HG03280 (cell line): ENCODE results near the gene MXRA7.
"Not testable (repeated sequence)": the region's sequence is repeated elsewhere in the genome, so short reads cannot be mapped to it uniquely, and the experiment has no call there.

Experiments used
- ATAC-seq: cut with Tn5 transposase; IDR thresholded peaks from one replicate; pipeline ENCODE4 v1.9.1; 2021; ENCODE audit warnings: mild to moderate bottlenecking, moderate library complexity; ENCODE audit not compliant: unreplicated experiment

The MXRA7 gene

DNA sequence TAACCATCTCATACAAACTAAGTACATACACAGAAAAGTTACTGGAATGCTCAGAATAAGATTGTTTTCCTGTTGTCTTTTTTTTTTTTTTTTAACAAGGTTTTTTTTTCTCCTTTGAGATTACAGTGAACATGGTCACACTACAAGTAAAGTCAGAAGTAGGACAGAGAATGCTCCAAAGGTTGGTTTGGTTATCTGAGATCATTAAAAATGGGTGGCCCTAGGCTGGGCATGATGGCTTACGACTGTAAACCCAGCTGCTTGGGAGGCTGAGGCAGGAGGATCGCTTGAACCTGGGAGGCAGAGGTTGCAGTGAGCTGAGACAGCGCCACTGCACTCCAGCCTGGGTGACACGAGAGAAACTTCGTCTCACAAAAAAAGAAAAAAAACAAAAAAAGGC is 60.3 kb downstream of the MXRA7 start:
- ATAC-seq = no peak

DNA sequence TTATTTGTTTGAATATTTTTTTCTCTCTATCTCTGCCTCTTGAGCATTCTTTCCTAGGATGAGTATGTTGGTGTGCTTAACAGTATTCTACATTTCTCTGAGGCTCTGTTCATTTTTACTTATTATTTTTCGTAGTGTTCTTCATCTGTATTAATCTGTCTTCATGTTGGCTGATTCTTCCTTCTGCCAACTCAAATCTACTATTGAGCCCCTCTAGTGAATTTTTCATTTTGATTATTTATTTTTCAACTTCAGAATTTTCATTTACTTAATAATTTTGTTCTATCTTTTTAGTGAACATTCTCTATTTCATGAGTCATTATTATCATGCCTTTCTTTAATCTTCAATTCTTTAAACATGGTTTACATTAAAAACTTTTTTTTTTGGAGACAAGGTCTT is 64.1 kb downstream of the MXRA7 start:
- no peak for ATAC-seq

DNA sequence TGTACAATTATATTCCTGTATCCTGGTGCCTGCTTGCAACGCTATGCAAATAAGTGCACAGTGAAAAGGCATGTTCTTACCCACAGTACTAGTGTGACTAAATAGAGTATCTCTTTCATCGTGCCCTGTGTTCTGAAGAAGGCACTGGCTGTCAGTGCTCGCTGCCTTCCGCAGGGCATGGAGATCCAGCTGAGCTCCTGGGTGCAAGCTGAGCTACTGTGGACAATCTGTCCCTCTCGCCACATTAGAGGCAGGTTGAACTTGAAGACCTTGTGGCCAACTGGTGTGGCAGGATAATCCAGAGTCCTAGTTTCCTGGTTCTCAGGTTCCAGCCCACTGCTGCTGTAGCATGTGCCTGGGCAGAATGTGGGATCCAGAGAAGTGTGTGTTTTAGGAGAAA is 65.3 kb downstream of the MXRA7 start:
- ATAC-seq = no peak

DNA sequence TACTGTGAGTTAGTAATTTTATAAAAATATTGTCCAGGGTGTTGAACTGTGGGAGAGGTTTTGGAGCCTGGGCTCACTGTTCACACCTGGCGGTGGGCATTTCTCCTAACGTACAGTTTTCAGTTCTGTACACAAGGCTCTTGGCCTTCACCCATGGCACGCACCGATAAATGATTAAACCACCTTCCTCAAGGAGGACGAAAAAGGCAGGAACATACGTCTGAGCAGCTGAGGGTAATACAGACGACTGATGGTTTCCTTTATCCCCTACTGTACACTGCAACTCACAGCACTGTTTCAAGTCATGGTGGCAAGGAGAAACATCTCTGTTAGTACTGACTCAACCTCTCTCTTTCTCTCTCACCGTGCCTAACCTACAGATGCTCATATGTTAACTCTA is 65.8 kb downstream of the MXRA7 start:
- ATAC-seq = no peak

DNA sequence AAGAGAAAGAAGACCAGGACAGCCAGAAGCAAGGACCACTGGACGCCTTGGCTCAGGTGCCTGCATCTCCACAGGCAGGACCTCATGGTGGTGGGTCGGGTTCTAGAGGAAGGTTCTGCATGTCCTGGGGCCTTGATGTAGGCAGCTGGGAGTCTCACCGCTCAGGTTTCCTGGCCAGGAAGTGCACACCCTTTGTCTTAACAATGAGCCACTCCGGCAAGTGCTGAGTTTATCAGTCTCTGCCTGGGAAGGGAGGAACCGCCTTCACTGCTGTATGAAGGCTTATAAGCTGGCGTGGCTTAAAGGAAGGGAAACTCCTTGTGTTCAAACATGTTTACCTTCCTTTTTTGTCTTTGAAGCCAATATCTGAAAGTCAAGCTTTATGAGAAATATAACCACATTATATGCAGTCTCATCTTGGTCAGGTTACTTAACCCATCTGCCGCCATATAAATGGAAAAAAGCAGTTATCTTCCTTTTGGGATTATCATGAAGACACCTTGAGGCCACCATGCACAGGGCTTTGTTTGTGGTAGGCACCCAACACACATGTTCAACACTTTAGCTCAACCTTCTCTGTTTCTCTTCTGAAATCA is 67.1 kb downstream of the MXRA7 start, which contains the start of gene ST6GALNAC1:
Gene ST6GALNAC1, minus strand, starts transcription at position 205 of the 596 bp plus-strand sequence. Its CDS starts 119 bp downstream, at position 86.
- ATAC-seq = no peak

DNA sequence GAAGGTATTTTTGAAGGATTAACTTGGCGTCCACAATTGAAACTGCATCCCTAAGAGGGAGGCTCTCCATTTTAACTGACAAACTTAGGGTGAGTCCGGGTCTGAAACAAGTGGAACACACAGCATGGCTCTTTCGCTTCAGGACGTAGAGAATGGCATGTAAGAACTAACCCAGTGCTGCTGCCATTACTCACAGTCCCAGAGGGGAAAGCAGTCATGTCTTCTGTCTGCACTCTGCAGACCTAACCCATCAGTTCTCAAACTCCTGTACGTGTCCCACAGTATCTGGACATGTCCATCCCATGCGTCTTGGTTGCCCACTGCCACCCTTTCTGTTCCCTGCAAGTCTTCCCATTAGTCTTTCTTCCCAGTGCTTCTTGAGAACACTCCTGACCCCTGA is 67.8 kb downstream of the MXRA7 start:
- ATAC-seq = no peak

DNA sequence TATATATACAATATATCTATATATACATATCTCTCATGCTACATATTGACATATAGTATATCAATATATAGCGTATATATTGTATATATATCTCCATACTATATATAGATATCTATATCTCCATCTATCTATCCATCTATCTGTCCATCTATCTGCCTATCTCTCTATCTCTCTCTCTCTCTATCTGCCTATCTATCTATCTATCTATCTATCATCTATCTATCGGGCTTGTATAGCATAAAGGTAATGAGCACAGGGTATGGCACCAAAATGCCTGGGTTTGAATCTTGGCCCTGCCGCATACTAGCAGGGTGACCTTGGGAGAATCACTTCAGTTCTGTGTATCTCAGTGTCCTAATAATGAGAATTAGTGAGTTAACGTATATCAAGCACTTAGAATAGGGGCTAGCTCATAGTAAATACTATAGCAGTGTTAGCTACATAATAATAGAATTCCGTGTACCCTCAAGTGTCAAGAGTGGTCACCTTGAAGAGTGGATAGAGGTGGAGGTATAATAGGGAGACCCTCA is 68.7 kb downstream of the MXRA7 start:
- ATAC-seq = no peak

DNA sequence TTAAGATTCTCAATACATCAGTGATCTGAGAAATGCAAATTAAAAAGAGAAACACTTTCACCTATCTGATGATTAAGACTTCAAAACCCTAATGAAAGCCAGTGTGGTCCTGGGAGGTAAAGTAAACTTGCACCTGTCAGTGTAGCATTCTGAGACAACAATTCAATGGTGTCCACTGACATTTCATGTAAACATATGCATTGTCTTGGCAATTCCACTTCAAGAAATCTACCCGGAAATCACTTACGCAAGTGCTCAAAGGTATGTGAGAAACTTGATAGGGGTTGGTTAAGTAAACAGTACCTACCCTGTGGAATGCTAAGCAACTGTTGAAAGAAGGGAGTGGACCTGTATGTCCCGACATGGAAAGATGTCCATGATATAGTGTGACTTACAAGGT is 69.3 kb downstream of the MXRA7 start:
- no peak for ATAC-seq

DNA sequence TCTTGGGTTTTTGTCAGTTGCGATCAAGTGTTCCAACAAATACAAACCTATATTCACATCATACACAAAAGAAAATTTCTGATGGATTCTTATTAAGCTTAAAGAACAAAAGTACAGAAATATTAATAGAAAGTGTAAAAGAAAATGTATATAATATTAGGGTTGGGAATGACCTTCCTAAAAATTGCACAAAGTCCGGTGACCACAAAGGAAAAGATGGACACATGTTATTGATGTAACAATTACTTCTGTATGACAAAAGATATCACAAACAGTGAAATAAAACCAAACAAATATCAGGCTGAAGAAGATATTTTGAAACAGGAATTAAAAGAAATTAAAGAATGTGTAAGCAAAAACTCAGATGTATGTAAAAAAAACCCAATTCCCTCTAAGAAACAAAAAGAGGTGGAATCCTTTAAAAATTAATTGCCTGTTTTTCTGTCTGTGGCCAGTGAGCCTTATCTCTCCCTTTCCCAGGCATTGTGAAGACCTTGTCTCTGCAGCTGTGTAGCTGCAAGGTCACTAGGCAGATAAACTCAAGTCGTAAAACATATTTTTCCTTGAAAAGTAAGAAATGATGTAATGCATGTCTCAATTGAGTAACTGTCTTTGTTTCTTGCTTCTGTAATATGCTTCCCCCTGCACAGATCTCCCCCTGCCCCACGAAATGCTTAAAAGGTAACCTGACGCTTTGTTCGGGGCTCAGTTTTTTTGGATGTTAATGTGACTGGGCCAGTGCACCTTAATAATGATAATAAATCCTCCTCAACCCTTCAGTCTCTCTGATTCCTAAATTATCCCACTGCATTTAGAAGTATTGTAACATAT is 70.0 kb downstream of the MXRA7 start:
- no peak for ATAC-seq

DNA sequence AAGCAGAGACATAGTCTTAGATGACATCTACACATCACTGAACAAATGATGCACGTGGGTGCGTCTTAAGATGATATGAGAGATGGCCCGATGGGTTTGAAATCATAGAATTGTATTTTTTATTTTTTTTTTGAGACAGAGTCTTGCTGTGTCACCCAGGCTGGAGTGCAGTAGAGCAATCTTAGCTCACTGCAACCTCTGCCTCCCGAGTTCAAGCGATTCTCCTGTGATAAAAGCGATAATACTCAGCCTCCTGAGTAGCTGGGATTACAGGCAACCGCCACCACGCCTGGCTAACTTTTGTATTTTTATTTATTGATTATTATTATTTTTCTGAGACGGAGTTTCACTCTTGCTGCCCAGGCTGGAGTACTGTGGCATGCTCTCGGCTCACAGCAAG is 72.5 kb downstream of the MXRA7 start:
- no peak for ATAC-seq

DNA sequence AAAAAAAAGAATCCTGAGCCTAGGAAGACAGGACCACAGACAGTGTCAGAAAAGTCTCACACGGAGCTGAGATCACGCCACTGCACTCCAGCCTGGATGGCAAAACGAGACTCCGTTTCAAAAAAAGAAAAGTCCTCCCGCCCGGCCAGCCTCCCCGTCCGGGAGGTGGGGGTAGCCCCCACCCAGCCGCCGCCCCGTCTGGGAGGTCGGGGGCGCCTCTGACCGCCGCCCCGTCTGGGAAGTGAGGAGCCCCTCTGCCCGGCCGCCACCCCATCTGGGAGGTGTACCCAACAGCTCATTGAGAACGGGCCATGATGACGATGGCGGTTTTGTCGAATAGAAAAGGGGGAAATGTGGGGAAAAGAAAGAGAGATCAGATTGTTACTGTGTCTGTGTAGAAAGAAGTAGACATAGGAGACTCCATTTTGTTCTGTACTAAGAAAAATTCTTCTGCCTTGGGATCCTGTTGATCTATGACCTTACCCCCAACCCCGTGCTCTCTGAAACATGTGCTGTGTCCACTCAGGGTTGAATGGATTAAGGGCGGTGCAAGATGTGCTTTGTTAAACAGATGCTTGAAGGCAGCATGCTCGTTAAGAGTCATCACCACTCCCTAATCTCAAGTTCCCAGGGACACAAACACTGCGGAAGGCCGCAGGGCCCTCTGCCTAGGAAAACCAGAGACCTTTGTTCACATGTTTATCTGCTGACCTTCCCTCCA is 74.1 kb downstream of the MXRA7 start:
- ATAC-seq = not testable (repeated sequence)

DNA sequence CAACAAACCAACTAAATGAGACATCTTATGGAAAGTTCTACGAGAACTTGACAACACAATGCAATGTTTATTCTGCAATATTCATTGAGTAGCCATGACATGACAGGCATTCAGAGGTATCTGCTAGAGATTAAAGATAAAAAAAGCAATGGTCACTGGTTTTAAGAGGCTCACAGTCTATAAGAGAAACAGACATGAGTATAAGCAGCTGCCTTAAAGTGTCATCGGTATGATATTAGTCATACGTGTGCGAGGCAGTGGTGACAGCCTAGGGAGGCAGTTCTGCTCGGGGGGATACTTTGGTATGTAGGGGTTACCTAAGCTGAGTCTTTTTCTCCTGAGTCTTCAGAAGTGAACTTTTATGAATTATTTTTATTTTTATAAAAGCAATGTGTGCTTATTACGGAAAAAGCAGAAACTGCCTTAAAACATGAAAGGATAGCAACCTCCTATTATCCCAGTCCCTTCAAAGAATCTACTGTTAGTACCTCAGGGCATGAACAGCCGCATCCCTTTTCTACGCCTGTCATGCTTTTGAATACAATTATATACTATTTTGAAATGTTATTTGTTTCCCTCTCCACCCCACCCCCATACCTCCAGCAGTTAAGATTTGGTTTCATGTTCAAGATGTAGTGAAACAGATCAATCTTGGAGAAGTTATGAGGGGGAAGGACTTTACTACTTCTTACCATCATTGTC is 75.0 kb downstream of the MXRA7 start:
- no peak for ATAC-seq

DNA sequence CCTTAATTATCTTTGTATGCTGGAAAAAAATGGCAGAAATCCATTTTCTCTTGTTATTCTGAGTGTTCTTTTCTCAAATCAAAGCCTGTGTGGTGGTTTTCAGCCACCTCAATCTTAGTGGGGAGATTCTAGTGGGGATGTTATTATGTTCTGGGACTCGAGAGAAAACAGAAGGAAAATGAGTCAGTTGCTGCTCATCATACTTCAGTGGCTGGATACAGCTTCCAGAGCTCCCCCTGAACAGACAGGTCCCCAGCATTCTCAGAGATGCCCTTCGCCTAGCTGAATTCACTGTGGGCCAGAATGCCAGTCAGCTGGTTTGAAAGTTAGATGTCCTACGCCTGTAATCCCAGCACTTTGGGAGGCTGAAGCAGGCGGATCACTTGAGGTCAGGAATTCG is 75.7 kb downstream of the MXRA7 start:
- no peak for ATAC-seq

DNA sequence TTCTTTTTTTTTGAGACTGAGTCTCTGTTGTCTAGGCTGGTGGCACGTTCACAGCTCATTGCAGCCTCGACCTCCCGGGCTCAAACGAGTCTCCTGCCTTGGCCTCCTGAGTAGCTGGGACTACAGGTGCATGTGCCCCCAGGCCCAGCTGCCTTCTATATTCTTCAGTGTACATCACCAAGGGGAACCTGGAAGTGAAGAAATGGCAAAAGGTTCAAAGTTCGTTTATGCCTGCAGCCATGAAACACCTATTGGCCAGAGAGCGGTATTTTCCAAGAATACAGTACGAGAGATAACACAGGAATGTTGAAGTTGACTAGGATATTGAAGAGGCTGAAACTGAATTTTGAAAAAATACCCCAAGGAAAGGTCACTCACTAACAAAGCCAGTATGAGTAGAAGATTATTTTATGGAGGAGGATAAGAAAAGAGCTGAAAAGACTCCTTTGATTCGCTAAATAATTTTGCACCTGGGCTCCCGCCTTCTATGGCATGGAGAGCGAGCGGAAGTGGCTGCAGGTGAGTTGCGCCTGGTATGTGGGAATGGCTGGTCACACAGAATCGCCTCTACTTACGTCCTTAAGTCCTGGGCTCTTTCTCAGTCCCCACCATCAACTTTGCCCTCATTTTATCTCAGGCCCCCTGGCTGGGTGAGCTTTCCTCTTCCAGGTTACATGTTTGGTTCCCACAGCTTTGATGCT is 77.0 kb downstream of the MXRA7 start:
- no peak for ATAC-seq

DNA sequence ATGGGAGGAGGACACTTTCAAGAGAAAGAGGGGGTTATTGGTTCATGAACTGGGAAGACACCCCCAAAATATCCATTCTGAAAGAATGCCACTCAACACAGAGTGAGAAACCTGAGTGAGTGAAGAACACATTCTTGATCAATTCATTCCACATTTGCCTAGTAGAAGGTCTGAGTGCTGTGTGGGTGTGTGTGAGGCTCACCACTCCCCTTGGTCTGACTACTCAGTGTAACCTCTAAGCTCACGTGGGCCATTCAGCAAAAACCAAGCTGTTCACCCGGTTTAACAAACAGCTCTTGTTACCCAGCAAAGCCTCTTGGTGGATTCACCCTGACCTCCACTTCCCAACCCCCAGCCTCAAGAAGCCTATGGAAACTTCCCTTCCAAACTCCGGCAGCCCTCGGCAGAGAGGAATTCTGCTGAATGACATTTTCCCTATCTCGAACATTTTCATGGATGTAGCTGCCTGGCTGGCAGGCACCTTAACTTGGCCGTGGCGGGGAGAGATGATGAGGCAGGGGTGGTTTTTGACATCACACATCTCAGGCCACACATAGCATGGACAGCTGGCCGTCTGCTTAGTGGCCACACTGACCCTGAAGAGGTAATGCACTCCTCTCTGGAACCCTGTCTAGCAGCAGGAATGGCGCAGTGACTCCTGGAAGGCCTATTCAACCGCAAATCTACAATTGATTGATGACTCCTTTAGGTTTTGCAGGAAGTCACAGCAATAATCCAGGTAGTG is 78.8 kb downstream of the MXRA7 start:
- ATAC-seq = no peak

DNA sequence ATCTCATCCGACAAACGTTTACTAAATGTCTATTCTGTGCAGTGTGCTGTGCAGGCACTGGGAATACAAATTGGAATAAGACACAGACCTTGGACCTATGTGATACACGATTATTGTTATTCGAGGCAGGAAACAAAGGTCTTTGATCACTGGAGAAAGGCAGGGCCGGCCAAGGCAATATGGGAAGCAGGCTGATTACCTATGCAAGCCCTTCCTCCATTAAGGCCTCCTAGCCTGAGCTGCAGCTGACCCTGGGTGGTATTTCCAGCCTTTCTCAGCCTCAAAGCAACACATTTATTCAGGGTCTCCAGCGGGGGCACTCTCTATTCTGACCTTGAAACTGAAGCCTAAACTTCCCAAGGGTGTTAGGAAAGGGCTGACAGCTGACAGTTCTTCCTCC is 80.6 kb downstream of the MXRA7 start:
- no peak for ATAC-seq
